Heart right ventricle (tissue), 16 donors: ENCODE measurements around the gene BUD13. TPM values are rescaled to one million over a fixed set of nuclear protein-coding genes. Genes with fewer than 3 reads are reported as not detected.

Experiments used
- ATAC-seq, 8 donors: fragments of 200-7000 bp; cut with Tn5 transposase; one replicate each; pipeline ENCODE4 v1.9.1; 2020; ENCODE audit warnings: mild to moderate bottlenecking in 8 of 8, moderate library complexity in 8 of 8, moderate number of reproducible peaks in 1 of 8
- DNase-seq, 2 donors: peaks; one replicate each; pipeline ENCODE4 v3.0.0-alpha.2; 2020
- H3K27ac ChIP-seq, 10 donors: fragments of 200-600 bp; sonication (generic) in 2 of 10; one replicate each; pipeline versions ENCODE4 v1.5.0 to v1.8.0; 2020 to 2022; ENCODE audit warnings: mild to moderate bottlenecking in 3 of 10
- H3K27me3 ChIP-seq, 7 donors: fragments of 200-600 bp; one replicate each; pipeline ENCODE4 v1.8.0; 2021 to 2022; ENCODE audit warnings: mild to moderate bottlenecking in 2 of 7
- H3K36me3 ChIP-seq, 9 donors: fragments of 200-600 bp; sonication (generic) in 1 of 9; one replicate each; pipeline versions ENCODE4 v1.5.0 to v1.8.0; 2020 to 2022; ENCODE audit warnings: mild to moderate bottlenecking in 2 of 9
- H3K4me1 ChIP-seq, 9 donors: fragments of 200-600 bp; sonication (generic) in 1 of 9; one replicate each; pipeline versions ENCODE4 v1.5.0 to v1.8.0; 2020 to 2022; ENCODE audit warnings: mild to moderate bottlenecking in 4 of 9
- H3K4me3 ChIP-seq, 10 donors: fragments of 200-600 bp; sonication (generic) in 2 of 10; one replicate each; pipeline versions ENCODE4 v1.5.0 to v1.8.0; 2020 to 2022; ENCODE audit warnings: mild to moderate bottlenecking in 7 of 10, moderate library complexity in 2 of 10
- H3K9me3 ChIP-seq, 11 donors: fragments of 200-600 bp in 10 of 11; sonication (generic) in 2 of 11; one replicate each; pipeline versions ENCODE4 v1.5.0 to v1.8.0; 2013 to 2022; ENCODE audit warnings: mild to moderate bottlenecking in 2 of 11, control low read depth in 1 of 11, moderate library complexity in 1 of 11
- WGBS, 2 donors: extraction: QIAGEN DNeasy Blood & Tissue Kit; methylation state at CpG; one replicate each; pipeline ENCODE4 v1.1.7; 2013; ENCODE audit warnings: inconsistent platforms in 1 of 2; 5-methylcytosine and 5-hydroxymethylcytosine counted together
- intact Hi-C, 10 donors: fragments of 100-400 bp; cut with DNase I; formaldehyde crosslinking; loops; one replicate each; pipeline versions ENCODE4 v1.11.1 to v1.14.2; 2022
- polyA plus RNA-seq, 2 donors: library from polyadenylated mRNA; stranded (reverse); fragments of 200-250 nt; gene quantifications; one replicate each; pipeline ENCODE4 v1.2.3, GENCODE V29; 2013
- total RNA-seq, 10 donors: library from RNA; stranded (reverse); fragmentation: NEBNext Ultra II Directional in 3 of 10; extraction: Animal tissue kit (Norgen Biotek cat#: 25700) in 3 of 10; gene quantifications; one replicate each; pipeline versions ENCODE4 v1.2.1 to v1.2.4, GENCODE V29; 2021 to 2023
- TF ChIP-seq, protein P1 (sequence below), 9 donors: fragments of 200-600 bp; sonication (generic) in 2 of 9; IDR thresholded peaks; one replicate each; pipeline versions ENCODE4 v1.5.0 to v1.8.0; 2021 to 2022; ENCODE audit warnings: antibody characterized with exemption in 9 of 9, mild to moderate bottlenecking in 5 of 9, moderate library complexity in 1 of 9
- donor health status: Arrhythmogenic right ventricular cardiomyopathy.
- donor health status: ischemic (EF 13 %, LVEDD 7.1; RV severe dilation, severe dysfunction).
- donor health status: healthy with polysubstance abuse.
- donor health status: DM: no; HTN: yes; CAD: no.
- donor health status: DM: no; HTN: no; CAD: no.
- donor health status: ischemic (EF 25% LVEDD 6.9; RV normal size, moderate dysfunction).
- donor health status: ischemic (EF 25% LVEDD 5.7; RV mildly dilated, moderate dysfunction).
- donor health status: healthy.
- donor health status: DM: yes; HTN: yes; CAD: no.
- donor health status: Ischemic cardiomyopathy.
- donor health status: ischemic (EF 35%, LVEDD 5.7; RV mildly dilated, moderate dysfunction).
- donor health status: nonischemic (EF 11% LVEDD 7.7; RV severe dilation, severe dysfunction).
- donor health status: DM: yes; HTN: yes; CAD: no.
- donor health status: PGD.
- donor health status: ischemic (EF 29% LVEDD 5.4; RV normal size, mild dysfunction).
- donor health status: nonischemic (EF 23%, LVEDD 6.1; RV moderate dilation, normal function).

BUD13 gene
- total and polyA plus RNA-seq, 12 donors: 6.1 to 9.2 (median 7.0) TPM

DNA sequence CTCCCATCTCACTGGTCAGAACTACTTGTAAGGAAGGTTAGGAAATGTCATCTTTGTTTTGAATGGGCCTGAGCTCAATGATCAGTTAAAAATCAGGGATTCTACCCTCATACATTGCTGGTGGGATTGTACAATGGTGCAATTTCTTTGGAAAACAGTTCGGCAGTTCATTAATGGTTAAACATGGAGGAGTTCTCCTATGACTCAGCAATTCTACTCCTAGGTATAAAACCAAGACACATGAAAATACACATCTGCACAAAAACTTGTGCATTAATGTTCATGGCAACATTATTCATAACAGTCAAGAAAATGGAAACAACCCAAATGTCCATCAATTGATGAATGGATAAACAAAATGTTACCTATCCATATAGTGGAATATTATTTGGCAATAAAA is 23.8 kb upstream of the BUD13 start:
- Histone ChIP-seq H3K27me3 (no peaks in the 10 kb centered on the region), H3K4me3 (no peak overlapping the region), H3K9me3 (no peaks in the 10 kb centered on the region), H3K27ac (no peak overlapping the region), H3K4me1 (peaks cover 0 to 19% (median 2%) of the 10 kb centered on the region in 9 donors), H3K36me3 (no peaks in the 10 kb centered on the region)
- TF ChIP-seq, protein P1, sequence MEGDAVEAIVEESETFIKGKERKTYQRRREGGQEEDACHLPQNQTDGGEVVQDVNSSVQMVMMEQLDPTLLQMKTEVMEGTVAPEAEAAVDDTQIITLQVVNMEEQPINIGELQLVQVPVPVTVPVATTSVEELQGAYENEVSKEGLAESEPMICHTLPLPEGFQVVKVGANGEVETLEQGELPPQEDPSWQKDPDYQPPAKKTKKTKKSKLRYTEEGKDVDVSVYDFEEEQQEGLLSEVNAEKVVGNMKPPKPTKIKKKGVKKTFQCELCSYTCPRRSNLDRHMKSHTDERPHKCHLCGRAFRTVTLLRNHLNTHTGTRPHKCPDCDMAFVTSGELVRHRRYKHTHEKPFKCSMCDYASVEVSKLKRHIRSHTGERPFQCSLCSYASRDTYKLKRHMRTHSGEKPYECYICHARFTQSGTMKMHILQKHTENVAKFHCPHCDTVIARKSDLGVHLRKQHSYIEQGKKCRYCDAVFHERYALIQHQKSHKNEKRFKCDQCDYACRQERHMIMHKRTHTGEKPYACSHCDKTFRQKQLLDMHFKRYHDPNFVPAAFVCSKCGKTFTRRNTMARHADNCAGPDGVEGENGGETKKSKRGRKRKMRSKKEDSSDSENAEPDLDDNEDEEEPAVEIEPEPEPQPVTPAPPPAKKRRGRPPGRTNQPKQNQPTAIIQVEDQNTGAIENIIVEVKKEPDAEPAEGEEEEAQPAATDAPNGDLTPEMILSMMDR (IDR thresholded peaks at IDR 0.05): no peak
- intact Hi-C loops: loop anchor here in 2 of 10 donors (10.0 kb wide), 2 partner anchors 88 to 428 kb away; no protein-coding TSS in a partner anchor
- DNase-seq: no peak
- no peak for ATAC-seq
- WGBS, 2 donors: 89 to 95% methylated on average over 1 of the region's 1 CpG

DNA sequence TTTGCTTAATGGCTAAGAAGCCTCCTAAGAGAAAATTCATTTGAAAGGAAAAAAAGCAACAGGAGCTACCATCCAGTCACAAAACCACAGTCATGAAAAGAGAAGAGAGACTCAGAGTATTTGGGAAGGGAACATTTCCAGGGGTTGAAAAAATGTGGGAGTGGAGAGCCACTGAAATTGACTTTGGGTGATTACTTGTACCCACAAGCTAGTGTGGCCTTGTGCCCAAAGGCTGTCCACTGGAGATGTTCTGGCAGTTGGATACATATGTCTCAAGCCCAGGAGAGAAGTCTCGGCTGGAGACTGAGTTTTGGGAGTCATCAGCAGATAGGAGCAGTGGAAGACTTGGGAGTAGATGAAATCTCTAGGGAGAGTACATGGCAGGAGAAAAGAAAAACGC is 22.1 kb upstream of the BUD13 start:
- Histone ChIP-seq H3K9me3 (no peaks in the 10 kb centered on the region), H3K4me3 (no peak overlapping the region), H3K4me1 (peaks cover 0 to 26% (median 10%) of the 10 kb centered on the region in 9 donors), H3K27me3 (no peaks in the 10 kb centered on the region), H3K27ac (no peak overlapping the region), H3K36me3 (no peaks in the 10 kb centered on the region)
- TF ChIP-seq, protein P1 (IDR thresholded peaks at IDR 0.05): no peak
- intact Hi-C loops: loop anchor here in 7 of 10 donors (5.0 to 10.0 kb wide), 9 partner anchors 37 to 432 kb away; partner anchors contain the start of gene APOA1 (in 4 of the 7)
- ATAC-seq: no peak
- WGBS, 2 donors: 69 to 80% methylated on average over 2 of the region's 2 CpGs
- no peak for DNase-seq

DNA sequence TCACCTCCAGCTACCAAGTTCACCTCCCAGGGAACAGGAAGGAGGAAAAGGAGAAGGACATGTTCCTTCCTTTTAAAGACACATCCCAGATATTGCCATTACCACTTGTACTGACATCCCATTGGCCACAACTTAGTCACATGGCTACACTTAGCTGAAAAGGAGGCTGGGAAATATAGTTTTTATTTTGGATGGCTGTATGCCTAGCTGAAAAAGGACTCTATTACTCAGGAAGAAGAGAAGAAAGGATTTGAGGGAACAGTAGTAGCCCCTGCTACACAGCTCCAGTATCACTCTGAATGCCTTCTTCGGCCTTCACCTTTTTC is 20.9 kb upstream of the BUD13 start:
- 97 to 100% methylated on average over 1 of the region's 1 CpG for WGBS, 2 donors
- TF ChIP-seq, protein P1 (IDR thresholded peaks at IDR 0.05): no peak
- H3K36me3 ChIP-seq: no peaks in the 10 kb centered on the region

DNA sequence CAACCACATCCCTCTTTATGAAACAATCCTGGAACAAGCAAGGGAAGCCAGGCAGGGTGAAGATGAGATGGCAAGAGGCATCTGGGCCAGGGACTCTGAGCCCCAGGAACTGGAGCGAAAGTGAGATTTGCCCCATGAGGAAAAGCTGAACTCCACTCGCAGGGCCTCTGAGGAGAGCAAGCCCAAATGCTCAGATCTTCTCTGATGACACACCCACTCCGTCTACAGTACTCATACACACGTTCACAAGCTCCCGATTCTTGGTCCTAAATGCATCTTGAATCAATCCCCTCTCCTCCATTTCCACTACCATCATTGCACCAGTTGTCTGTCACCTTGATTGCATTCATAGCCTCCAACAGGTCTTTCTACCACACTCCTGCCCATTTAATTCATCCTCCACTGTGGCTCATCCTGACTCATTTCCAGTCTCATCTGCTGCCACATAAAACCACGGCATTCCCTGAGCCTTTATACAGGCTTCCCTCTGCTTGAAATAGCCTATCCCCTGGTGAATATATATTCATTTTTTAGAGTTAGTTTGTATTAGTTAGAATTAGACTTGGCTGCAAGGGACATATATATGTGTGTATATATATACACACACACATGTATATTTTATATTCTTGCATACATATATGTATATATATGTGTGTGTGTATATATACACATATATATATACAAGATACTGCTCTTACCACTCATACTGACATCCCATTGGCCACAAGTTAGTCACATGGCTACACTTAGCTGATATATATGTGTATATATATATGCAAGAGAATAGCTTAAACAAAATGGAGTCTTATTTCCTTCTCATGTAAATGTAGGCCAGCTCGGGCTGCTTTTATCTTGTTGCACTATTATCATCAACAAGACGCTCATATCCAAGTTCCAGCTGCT is 20.3 kb upstream of the BUD13 start:
- H3K36me3 ChIP-seq: no peaks in the 10 kb centered on the region
- H3K4me1 ChIP-seq: peaks cover 0 to 22% (median 15%) of the 10 kb centered on the region in 9 donors
- intact Hi-C loops: loop anchor here in 7 of 10 donors (5.0 to 10.0 kb wide), 9 partner anchors 39 to 434 kb away; partner anchors contain the start of gene APOA1 (in 4 of the 7)
- DNase-seq (no peak), ATAC-seq (no peak)
- no peaks in the 10 kb centered on the region for H3K27me3 ChIP-seq
- WGBS, 2 donors: 74 to 84% methylated on average over 8 of the region's 8 CpGs
- TF ChIP-seq, protein P1 (IDR thresholded peaks at IDR 0.05): no peak
- no peak overlapping the region for H3K27ac ChIP-seq
- no peaks in the 10 kb centered on the region for H3K9me3 ChIP-seq
- H3K4me3 ChIP-seq: no peak overlapping the region

More for the DNA sequence above, 20.9 kb upstream of the BUD13 start:
- intact Hi-C loops: loop anchor here in 7 of 10 donors (5.0 to 10.0 kb wide), 9 partner anchors 39 to 434 kb away; partner anchors contain the start of gene APOA1 (in 4 of the 7)
- ATAC-seq (no peak), DNase-seq (no peak)
- no peaks in the 10 kb centered on the region for H3K27me3 ChIP-seq
- no peak overlapping the region for H3K27ac ChIP-seq
- no peaks in the 10 kb centered on the region for H3K9me3 ChIP-seq
- peaks cover 0 to 20% (median 10%) of the 10 kb centered on the region in 9 donors for H3K4me1 ChIP-seq
- H3K4me3 ChIP-seq: no peak overlapping the region
